Measurements from ENCODE around the gene WDR33. TPM values are rescaled to one million over a fixed set of nuclear protein-coding genes. Genes with fewer than 3 reads are reported as not detected.

Gene WDR33
- total and polyA plus RNA-seq, 2 of the 13 experiments (the other 11 are each of a cell fraction or from before 2014, with no cell fraction given), result 54.9 to 78.2 TPM

- TF ChIP-seq JARID2 (CRISPR knock-in tag; IDR thresholded peaks at IDR 0.05; ENCODE audit: insufficient replicate concordance) (no peak), ZNF616 (CRISPR knock-in tag; IDR thresholded peaks at IDR 0.05; ENCODE audit: low read depth) (peak; percentile 94), SPEN (CRISPR knock-in tag; IDR thresholded peaks at IDR 0.05; ENCODE audit: low read depth) (peak; percentile 47), ISX (CRISPR knock-in tag; conservative IDR thresholded peaks at IDR 0.05) (no peak; the same call in 1 of the 2 replicates), RBM39 (IDR thresholded peaks at IDR 0.05; ENCODE audit: low read depth, low read length, poor library complexity, severe bottlenecking) (no peak), SAFB2 (CRISPR knock-in tag; IDR thresholded peaks at IDR 0.05; ENCODE audit: borderline replicate concordance, low read depth) (peak; percentile 94), ZBTB42 (CRISPR knock-in tag; IDR thresholded peaks at IDR 0.05) (peak; percentile 80; the same call in 1 of the 2 replicates), SNAI1 (CRISPR knock-in tag; IDR thresholded peaks at IDR 0.05; ENCODE audit: borderline replicate concordance) (no peak), MTA3 (CRISPR knock-in tag; IDR thresholded peaks at IDR 0.05) (no peak), ZNF3 (CRISPR knock-in tag; IDR thresholded peaks at IDR 0.05) (no peak), ZNF280D (CRISPR knock-in tag; IDR thresholded peaks at IDR 0.05) (peak; percentile 92), ZNF432 (CRISPR knock-in tag; IDR thresholded peaks at IDR 0.05; ENCODE audit: borderline replicate concordance) (no peak), GRHL1 (CRISPR knock-in tag; conservative IDR thresholded peaks at IDR 0.05) (no peak; the same call in 1 of the 2 replicates), ZGPAT (CRISPR knock-in tag; IDR thresholded peaks at IDR 0.05) (peak; percentile 50; the same call in 1 of the 2 replicates)
Observed at GRCh38 chr2:127701651-127702394, 109.1 kb downstream of the WDR33 start (continued).
